ENCODE results near the gene TRIO.

TRIO gene

GRCh38 chr5:14366763-14367162 is 223.6 kb downstream of the TRIO start:
- TF ChIP-seq SIN3A (IDR thresholded peaks at IDR 0.05; ENCODE audit: borderline replicate concordance, insufficient read depth, low read length) = no peak
- TF ChIP-seq POLR2AphosphoS5 (IDR thresholded peaks at IDR 0.05; ENCODE audit: low read depth, low read length) = no peak
- no peak for TF ChIP-seq FOXP2 (optimal IDR thresholded peaks at IDR 0.05; ENCODE audit: borderline replicate concordance, extremely low read depth, extremely low read length, insufficient read depth)
- TF ChIP-seq REST (IDR thresholded peaks at IDR 0.05; ENCODE audit: insufficient read depth in 1 of 2, low read depth in 2 of 2, low read length in 2 of 2) = no peak
- TF ChIP-seq TAF1 (IDR thresholded peaks at IDR 0.05; ENCODE audit: borderline replicate concordance, insufficient read depth, low read length) = no peak

GRCh38 chr5:14367364-14367763 is 224.2 kb downstream of the TRIO start:
- TF ChIP-seq TAF1 (IDR thresholded peaks at IDR 0.05; ENCODE audit: borderline replicate concordance, insufficient read depth, low read length) = no peak
- TF ChIP-seq FOXP2 (optimal IDR thresholded peaks at IDR 0.05; ENCODE audit: borderline replicate concordance, extremely low read depth, extremely low read length, insufficient read depth) = no peak
- no peak for TF ChIP-seq REST (IDR thresholded peaks at IDR 0.05; ENCODE audit: insufficient read depth in 1 of 2, low read depth in 2 of 2, low read length in 2 of 2)
- no peak for TF ChIP-seq POLR2AphosphoS5 (IDR thresholded peaks at IDR 0.05; ENCODE audit: low read depth, low read length)
- no peak for TF ChIP-seq SIN3A (IDR thresholded peaks at IDR 0.05; ENCODE audit: borderline replicate concordance, insufficient read depth, low read length)

GRCh38 chr5:14369780-14370179 is 226.6 kb downstream of the TRIO start:
- TF ChIP-seq SIN3A (IDR thresholded peaks at IDR 0.05; ENCODE audit: borderline replicate concordance, insufficient read depth, low read length) (no peak), FOXP2 (optimal IDR thresholded peaks at IDR 0.05; ENCODE audit: borderline replicate concordance, extremely low read depth, extremely low read length, insufficient read depth) (no peak), REST (IDR thresholded peaks at IDR 0.05; ENCODE audit: insufficient read depth in 1 of 2, low read depth in 2 of 2, low read length in 2 of 2) (no peak), TAF1 (IDR thresholded peaks at IDR 0.05; ENCODE audit: borderline replicate concordance, insufficient read depth, low read length) (no peak), POLR2AphosphoS5 (IDR thresholded peaks at IDR 0.05; ENCODE audit: low read depth, low read length) (no peak)

GRCh38 chr5:14370386-14370785 is 227.2 kb downstream of the TRIO start:
- TF ChIP-seq FOXP2 (optimal IDR thresholded peaks at IDR 0.05; ENCODE audit: borderline replicate concordance, extremely low read depth, extremely low read length, insufficient read depth) (no peak), SIN3A (IDR thresholded peaks at IDR 0.05; ENCODE audit: borderline replicate concordance, insufficient read depth, low read length) (no peak), TAF1 (IDR thresholded peaks at IDR 0.05; ENCODE audit: borderline replicate concordance, insufficient read depth, low read length) (no peak), REST (IDR thresholded peaks at IDR 0.05; ENCODE audit: insufficient read depth in 1 of 2, low read depth in 2 of 2, low read length in 2 of 2) (no peak), POLR2AphosphoS5 (IDR thresholded peaks at IDR 0.05; ENCODE audit: low read depth, low read length) (no peak)

- no peak for TF ChIP-seq SIN3A (IDR thresholded peaks at IDR 0.05; ENCODE audit: borderline replicate concordance, insufficient read depth, low read length)
- TF ChIP-seq TAF1 (IDR thresholded peaks at IDR 0.05; ENCODE audit: borderline replicate concordance, insufficient read depth, low read length) = no peak
- no peak for TF ChIP-seq FOXP2 (optimal IDR thresholded peaks at IDR 0.05; ENCODE audit: borderline replicate concordance, extremely low read depth, extremely low read length, insufficient read depth)
- TF ChIP-seq REST (IDR thresholded peaks at IDR 0.05; ENCODE audit: insufficient read depth in 1 of 2, low read depth in 2 of 2, low read length in 2 of 2) = no peak
- no peak for TF ChIP-seq POLR2AphosphoS5 (IDR thresholded peaks at IDR 0.05; ENCODE audit: low read depth, low read length)
Observed at GRCh38 chr5:14373685-14374084, 230.5 kb downstream of the TRIO start.

All from PFSK-1 (cell line).